C4-2B (cell line): ENCODE results near the gene NF1.

ENCODE experiments used
- H3K27ac ChIP-seq: fragments of 450-650 bp; 2 replicates; pipeline ENCODE4 v1.5.1; 2017
- CTCF ChIP-seq: fragments of 450-650 bp; conservative IDR thresholded peaks from 2 replicates; pipeline ENCODE4 v1.5.1; 2017; ENCODE audit warnings: mild to moderate bottlenecking
- ZFX ChIP-seq: fragments of 450-650 bp; IDR thresholded peaks from 2 replicates; pipeline ENCODE4 v1.6.1; 2017

NF1 gene

DNA sequence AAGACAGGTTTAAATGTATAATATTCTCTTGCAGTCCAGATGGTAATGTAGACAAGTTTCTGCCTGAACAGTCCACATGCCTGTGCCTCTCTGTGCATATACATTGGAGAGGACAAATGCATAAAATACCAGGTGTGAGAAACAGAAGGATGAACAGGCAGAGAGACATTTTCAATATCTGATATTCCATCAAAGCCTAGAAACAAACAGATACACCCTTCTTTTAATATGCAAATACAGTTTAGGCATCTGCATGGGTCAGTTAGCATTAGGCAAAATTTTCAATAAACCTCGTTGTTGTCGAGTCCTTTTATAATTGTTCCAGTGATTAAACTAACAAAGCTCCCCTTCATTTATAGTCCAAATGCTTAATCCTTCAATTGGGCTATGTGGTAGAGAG is 201.4 kb downstream of the NF1 start:
- TF ChIP-seq CTCF (no peak), ZFX (no peak)
- H3K27ac ChIP-seq = no peak overlapping the region

GRCh38 chr17:31297090-31297489 is 202.3 kb downstream of the NF1 start, which contains the start of gene OMG:
TSS of gene OMG (minus strand) at chr17:31297239. CDS start at chr17:31296331, 908 bp downstream.
- no peak within 1 kb of the TSS for H3K27ac ChIP-seq
- TF ChIP-seq ZFX (no peak), CTCF (no peak)

DNA sequence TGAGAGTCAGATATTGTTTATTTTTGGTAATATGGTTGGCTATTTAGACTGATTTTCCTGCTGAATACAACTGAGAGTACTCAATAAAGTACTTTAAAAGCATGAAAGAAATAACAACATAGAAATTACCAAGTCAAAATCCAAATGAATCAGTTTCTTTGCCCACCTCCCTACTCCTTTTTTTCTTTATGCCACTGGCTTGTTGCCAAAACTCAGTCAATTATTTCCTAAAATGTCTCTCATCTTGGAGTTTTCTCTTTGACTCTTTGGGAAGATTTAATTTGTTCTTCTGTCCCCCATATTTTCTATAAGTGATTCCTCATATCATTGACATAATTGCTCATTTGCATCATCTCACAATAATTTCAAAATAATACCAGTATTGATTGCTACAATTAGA is 204.8 kb downstream of the NF1 start:
- no peak overlapping the region for H3K27ac ChIP-seq
- TF ChIP-seq ZFX = no peak
- no peak for TF ChIP-seq CTCF

GRCh38 chr17:31307640-31308039 is 212.9 kb downstream of the NF1 start:
- no peak for TF ChIP-seq ZFX
- no peak for TF ChIP-seq CTCF
- no peak overlapping the region for H3K27ac ChIP-seq

DNA sequence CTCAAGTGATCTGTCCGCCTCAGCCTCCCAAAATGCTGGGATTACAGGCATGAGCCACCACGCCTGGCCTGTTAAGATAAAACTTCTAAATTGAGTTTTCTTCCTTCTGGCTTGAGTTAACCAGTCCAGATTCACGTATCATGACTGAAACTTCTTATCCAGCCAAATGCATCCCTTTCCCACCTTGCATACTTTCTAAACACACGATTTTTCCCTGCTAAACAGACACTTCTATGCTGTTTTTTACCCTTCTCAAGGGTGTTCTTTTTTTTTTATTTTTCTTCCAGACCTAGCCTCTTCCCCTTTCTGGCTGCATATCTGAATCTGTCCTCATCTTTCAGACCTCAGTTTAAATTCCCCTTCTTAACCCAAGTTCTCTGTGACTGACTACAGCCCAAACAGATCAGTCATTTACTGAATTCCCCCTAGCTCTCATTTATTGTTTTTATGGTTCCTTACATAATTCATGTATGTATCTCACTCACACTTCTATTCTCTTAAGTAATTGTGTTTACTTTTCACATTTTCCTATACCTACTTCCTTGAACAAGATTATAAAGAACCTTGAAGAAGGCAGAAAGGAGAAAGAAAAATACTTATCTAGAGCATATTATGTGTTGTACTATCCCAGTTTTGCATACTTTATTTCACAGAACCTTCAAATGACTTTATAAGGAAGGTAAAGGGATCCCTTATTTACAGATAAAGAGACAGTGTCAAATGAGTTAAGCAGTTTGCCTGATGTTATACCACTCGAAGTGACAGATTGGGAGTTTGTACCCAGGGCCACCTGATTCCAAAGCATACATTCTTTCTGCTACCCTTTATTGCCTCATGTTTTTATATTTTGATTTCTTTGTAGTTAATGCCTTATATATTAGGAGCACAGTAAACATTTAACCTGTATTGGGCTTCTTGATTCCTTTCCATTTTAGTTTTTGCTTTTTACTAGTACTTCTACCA is 213.9 kb downstream of the NF1 start:
- H3K27ac ChIP-seq = no peak overlapping the region
- TF ChIP-seq CTCF (no peak), ZFX (no peak)

DNA sequence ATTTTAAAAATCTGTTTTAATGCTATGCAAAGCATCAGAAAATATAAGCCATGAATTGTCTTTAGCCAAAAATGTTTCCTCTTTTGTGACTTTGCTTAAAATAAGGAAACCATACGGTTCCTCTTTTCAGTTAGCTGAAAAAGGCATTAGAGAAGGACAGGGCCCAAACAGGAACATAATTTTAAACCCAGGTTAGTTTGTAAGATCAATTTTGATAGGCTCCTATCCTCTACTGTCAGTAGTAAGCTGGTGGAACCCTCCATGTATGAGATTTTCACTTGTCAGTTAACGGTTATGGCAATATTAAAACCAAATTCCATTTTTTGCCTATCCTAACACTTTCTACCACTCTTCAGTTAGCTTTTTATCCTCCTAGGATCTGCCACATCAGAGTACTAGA is 214.8 kb downstream of the NF1 start:
- TF ChIP-seq ZFX = no peak
- no peak for TF ChIP-seq CTCF
- no peak overlapping the region for H3K27ac ChIP-seq

- H3K27ac ChIP-seq = no peak overlapping the region
- no peak for TF ChIP-seq ZFX
- TF ChIP-seq CTCF = no peak
These were observed 215.5 kb downstream of the NF1 start for GRCh38 chr17:31310260-31310659.
